Measurements from ENCODE around the gene CCDC178.
"Not testable (repeated sequence)": the region's sequence is repeated elsewhere in the genome, so short reads cannot be mapped to it uniquely, and the experiment has no call there.

The CCDC178 gene

GRCh38 chr18:33350256-33350655 lies 90.3 kb downstream of the CCDC178 start:
- DNase-seq = no peak

GRCh38 chr18:33339733-33340132 lies 100.8 kb downstream of the CCDC178 start:
- not testable (repeated sequence) for DNase-seq

- no peak for DNase-seq
Observed at GRCh38 chr18:33334781-33335180, 105.7 kb downstream of the CCDC178 start.

- no peak for DNase-seq
Observed at GRCh38 chr18:33330711-33331110, 109.8 kb downstream of the CCDC178 start.

GRCh38 chr18:33326975-33327374 lies 113.5 kb downstream of the CCDC178 start:
- no peak for DNase-seq

GRCh38 chr18:33317640-33318039 lies 122.9 kb downstream of the CCDC178 start:
- no peak for DNase-seq

- no peak for DNase-seq
Observed at GRCh38 chr18:33316146-33316587, 124.4 kb downstream of the CCDC178 start.

- DNase-seq = no peak
Observed at GRCh38 chr18:33307520-33307919, 133.0 kb downstream of the CCDC178 start.

GRCh38 chr18:33304277-33304676 lies 136.2 kb downstream of the CCDC178 start:
- no peak for DNase-seq

GRCh38 chr18:33291539-33291938 lies 149.0 kb downstream of the CCDC178 start:
- DNase-seq = no peak

- DNase-seq = no peak
Observed at GRCh38 chr18:33288082-33288716, 152.3 kb downstream of the CCDC178 start.

- DNase-seq = no peak
Observed at GRCh38 chr18:33282709-33283333, 157.7 kb downstream of the CCDC178 start.

- no peak for DNase-seq
Observed at GRCh38 chr18:33282142-33282541, 158.4 kb downstream of the CCDC178 start.

GRCh38 chr18:33277431-33277830 lies 163.1 kb downstream of the CCDC178 start:
- peak; percentile 96 for DNase-seq

- no peak for DNase-seq
Observed at GRCh38 chr18:33275843-33276242, 164.7 kb downstream of the CCDC178 start.

GRCh38 chr18:33270297-33270696 lies 170.2 kb downstream of the CCDC178 start:
- DNase-seq = no peak

GRCh38 chr18:33269223-33269622 lies 171.3 kb downstream of the CCDC178 start:
- DNase-seq = no peak

GRCh38 chr18:33264566-33264965 lies 176.0 kb downstream of the CCDC178 start:
- peak; percentile 41 for DNase-seq

GRCh38 chr18:33239298-33239697 lies 201.2 kb downstream of the CCDC178 start:
- no peak for DNase-seq

- DNase-seq = no peak
Observed at GRCh38 chr18:33232318-33232626, 208.2 kb downstream of the CCDC178 start.

- DNase-seq = peak; percentile 91
Observed at GRCh38 chr18:33231474-33232317, 208.8 kb downstream of the CCDC178 start.

GRCh38 chr18:33212363-33212762 lies 228.2 kb downstream of the CCDC178 start:
- no peak for DNase-seq

GRCh38 chr18:33210575-33211189 lies 229.8 kb downstream of the CCDC178 start:
- peak; percentile 73 for DNase-seq

- no peak for DNase-seq
Observed at GRCh38 chr18:33205777-33206176, 234.7 kb downstream of the CCDC178 start.

All from NCI-H82 (cell line).